Activated naive CD4-positive, alpha-beta T cell treated with Interleukin-2 at 50 U/mL for 16 hours (primary cell): ENCODE results near the gene ATF7IP.
"Not testable (repeated sequence)": the region's sequence is repeated elsewhere in the genome, so short reads cannot be mapped to it uniquely, and the experiment has no call there.

Experiments used
- DNase-seq: peaks from one replicate; pipeline ENCODE4 v3.0.0-alpha.2; 2020

The ATF7IP gene

GRCh38 chr12:14365294-14366208 is at the start of gene ATF7IP:
Gene ATF7IP, plus strand, starts transcription at chr12:14365682. Its CDS starts 58,234 bp downstream, at chr12:14423916.
- DNase-seq, result peak; percentile 95

- DNase-seq, result no peak
Measured at GRCh38 chr12:14317362-14318146, 47.9 kb upstream of the ATF7IP start.

- not testable (repeated sequence) for DNase-seq
Measured at GRCh38 chr12:14319704-14320427, 45.6 kb upstream of the ATF7IP start.

GRCh38 chr12:14322403-14322802 is 43.1 kb upstream of the ATF7IP start:
- DNase-seq, result no peak

- no peak for DNase-seq
Measured at GRCh38 chr12:14325716-14326343, 39.7 kb upstream of the ATF7IP start.

- DNase-seq, result no peak
Measured at GRCh38 chr12:14326699-14327098, 38.8 kb upstream of the ATF7IP start.

GRCh38 chr12:14327711-14328110 is 37.8 kb upstream of the ATF7IP start:
- DNase-seq, result no peak

GRCh38 chr12:14332482-14332881 is 33.0 kb upstream of the ATF7IP start:
- DNase-seq, result no peak

GRCh38 chr12:14340371-14340770 is 25.1 kb upstream of the ATF7IP start:
- DNase-seq, result no peak

GRCh38 chr12:14351524-14351923 is 14.0 kb upstream of the ATF7IP start:
- DNase-seq, result not testable (repeated sequence)

GRCh38 chr12:14352066-14352465 is 13.4 kb upstream of the ATF7IP start:
- not testable (repeated sequence) for DNase-seq

GRCh38 chr12:14354665-14355064 is 10.8 kb upstream of the ATF7IP start:
- not testable (repeated sequence) for DNase-seq

- DNase-seq, result no peak
Measured at GRCh38 chr12:14356147-14356546, 9.3 kb upstream of the ATF7IP start.

GRCh38 chr12:14357486-14357885 is 8.0 kb upstream of the ATF7IP start:
- DNase-seq, result no peak

- no peak for DNase-seq
Measured at GRCh38 chr12:14362352-14362751, 3.1 kb upstream of the ATF7IP start.

- no peak for DNase-seq
Measured at GRCh38 chr12:14364583-14365271, 755 bp upstream of the ATF7IP start.

- DNase-seq, result no peak
Measured at GRCh38 chr12:14366209-14367039, 942 bp downstream of the ATF7IP start.

GRCh38 chr12:14367040-14367661 is 1.7 kb downstream of the ATF7IP start:
- no peak for DNase-seq

GRCh38 chr12:14369311-14369710 is 3.8 kb downstream of the ATF7IP start:
- no peak for DNase-seq

- no peak for DNase-seq
Measured at GRCh38 chr12:14373217-14373616, 7.7 kb downstream of the ATF7IP start.

- DNase-seq, result no peak
Measured at GRCh38 chr12:14379508-14379907, 14.0 kb downstream of the ATF7IP start.
